K562 (cell line): Measurements from ENCODE around the gene HNRNPLL. TPM values are rescaled to one million over a fixed set of nuclear protein-coding genes. Genes with fewer than 3 reads are reported as not detected.

ENCODE experiments used
- ATAC-seq: fragments of 200-7000 bp; cut with Tn5 transposase; 3 replicates; pipeline ENCODE4 v1.9.1; 2020; ENCODE audit warnings: moderate library complexity
- BruUV-seq: library from RNA; stranded (reverse); fragments of 400-500 nt; replicated peaks from 2 replicates; lab custom pipeline; 2021; lab: Mats Ljungman, UMichigan
- CTCF ChIA-PET: fragments of 300-600 bp; formaldehyde crosslinking; extraction: SDS; loops from one replicate; lab custom pipeline; 2021; ENCODE audit warnings: low intra/inter-chr PET ratio; lab: Yijun Ruan, JAX
- POLR2A ChIA-PET: fragments of 300-600, 350-650 bp; sonication (Branson Sonifier 250); formaldehyde crosslinking; extraction: SDS; loops from one replicate; lab custom pipeline; 2021; ENCODE audit warnings: antibody characterized with exemption, inconsistent platforms; lab: Yijun Ruan, JAX
- DNase-seq, 4 experiments: peaks; one replicate each; pipeline versions ENCODE4 v3.0.0 to v3.0.0-alpha.2; 2011 to 2018; ENCODE audit warnings: low spot score in 3 of 4, mixed read lengths in 3 of 4; ENCODE audit errors: extremely low read depth in 1 of 4
- FAIRE-seq: peaks from 2 replicates; lab custom pipeline; 2011; peaks lifted over from hg19 to GRCh38; lab: Jason Lieb, UNC
- H2AFZ ChIP-seq: 2 replicates; pipeline ENCODE4 v1.6.0; 2011; ENCODE audit warnings: low read depth, low read length, control low read depth, inconsistent platforms
- H3K27ac ChIP-seq: fragments of 200-600 bp; 3 replicates; pipeline ENCODE4 v1.8.0; 2011; ENCODE audit warnings: low read depth, mild to moderate bottlenecking, control low read depth, inconsistent platforms, low read length, moderate library complexity, mixed read lengths; ENCODE audit errors: extremely low read depth
- H3K27me3 ChIP-seq, 2 experiments: fragments of 300-600 bp in 1 of 2; 2 replicates in 1 of 2; 3 replicates in 1 of 2; pipeline versions ENCODE4 v1.6.0 to v1.8.0; 2011; ENCODE audit warnings: inconsistent platforms in 2 of 2, low read length in 2 of 2, mild to moderate bottlenecking in 1 of 2, mixed read lengths in 1 of 2, moderate library complexity in 1 of 2; ENCODE audit not compliant: control insufficient read depth in 2 of 2, insufficient read depth in 2 of 2
- H3K36me3 ChIP-seq: fragments of 300-600 bp; 3 replicates; pipeline ENCODE4 v1.8.0; 2011; ENCODE audit warnings: mild to moderate bottlenecking, low read length, inconsistent platforms; ENCODE audit not compliant: control insufficient read depth, insufficient read depth
- H3K4me1 ChIP-seq, 2 experiments: fragments of 200-600 bp in 1 of 2; replicated peaks in 1 of 2; 2 replicates in 1 of 2; 3 replicates in 1 of 2; pipeline versions ENCODE4 v1.5.1 to v1.8.0; 2011; ENCODE audit warnings: inconsistent platforms in 2 of 2, low read length in 2 of 2, mild to moderate bottlenecking in 1 of 2, mixed read lengths in 1 of 2, moderate library complexity in 1 of 2; ENCODE audit not compliant: control insufficient read depth in 2 of 2, insufficient read depth in 2 of 2
- H3K4me2 ChIP-seq: 2 replicates; pipeline ENCODE4 v1.6.1; 2011; ENCODE audit warnings: low read length, control low read depth, inconsistent platforms, mixed read lengths; ENCODE audit not compliant: insufficient read depth
- H3K4me3 ChIP-seq: fragments of 200-600 bp; sonication (generic), shearing (Covaris generic); 2 replicates; pipeline ENCODE4 v1.5.1; 2016; ENCODE audit warnings: control low read depth, inconsistent platforms
- H3K79me2 ChIP-seq: fragments of 200-600 bp; 3 replicates; pipeline ENCODE4 v1.8.0; 2011; ENCODE audit warnings: low read length, inconsistent platforms; ENCODE audit not compliant: control insufficient read depth, insufficient read depth
- H3K9ac ChIP-seq, 2 experiments: 2 replicates each; pipeline versions ENCODE4 v1.6.0 to v1.6.1; 2011; ENCODE audit warnings: low read depth in 2 of 2, low read length in 2 of 2, control low read depth in 1 of 2, inconsistent platforms in 1 of 2, mild to moderate bottlenecking in 1 of 2, mixed read lengths in 1 of 2; ENCODE audit not compliant: insufficient read depth in 1 of 2
- H3K9me1 ChIP-seq: one replicate; pipeline ENCODE4 v1.6.0; 2011; ENCODE audit warnings: inconsistent platforms, mild to moderate bottlenecking, low read length, moderate library complexity; ENCODE audit not compliant: control insufficient read depth, insufficient read depth
- H3K9me3 ChIP-seq: replicated peaks from 2 replicates; pipeline ENCODE4 v1.5.1; 2011; ENCODE audit warnings: low read depth, low read length, inconsistent platforms; ENCODE audit not compliant: control insufficient read depth, insufficient read depth
- H4K20me1 ChIP-seq: replicated peaks from 2 replicates; pipeline ENCODE4 v1.6.1; 2011; ENCODE audit warnings: low read length, inconsistent platforms, mixed read lengths; ENCODE audit not compliant: control insufficient read depth, insufficient read depth
- CEBPG ChIP-seq, 3 experiments: fragments of 200-800 bp in 1 of 3; sonication (Bioruptor generic) in 1 of 3; sonication (generic) in 1 of 3; formaldehyde crosslinking in 1 of 3; IDR thresholded peaks in 2 of 3; conservative IDR thresholded peaks in 1 of 3; 2 replicates each; pipeline versions ENCODE4 v1.6.1 to v1.8.0; 2016 to 2022; ENCODE audit warnings: missing compliant biosample characterization in 2 of 3, missing genetic modification characterization in 2 of 3, mild to moderate bottlenecking in 1 of 3, missing genetic modification reagents in 1 of 3
- FOSL1 ChIP-seq: fragments of 200-800 bp; sonication (Bioruptor generic); conservative IDR thresholded peaks from 2 replicates; pipeline ENCODE4 v1.6.1; 2016; ENCODE audit warnings: missing genetic modification characterization, missing compliant biosample characterization
- MAFG ChIP-seq: fragments of 450-650 bp; conservative IDR thresholded peaks from 2 replicates; pipeline ENCODE4 v1.6.1; 2016; ENCODE audit warnings: missing genetic modification characterization, missing compliant biosample characterization
- MAZ ChIP-seq, 2 experiments: fragments of 450-650 bp in 1 of 2; sonication (generic) in 1 of 2; formaldehyde crosslinking; IDR thresholded peaks in 1 of 2; conservative IDR thresholded peaks in 1 of 2; 2 replicates each; pipeline versions ENCODE4 v1.4.0 to v1.5.0; 2020; ENCODE audit warnings: mild to moderate bottlenecking in 1 of 2, missing genetic modification reagents in 1 of 2
- ZNF311 ChIP-seq: fragments of 250-450 bp; sonication (Bioruptor Pico); IDR thresholded peaks from 2 replicates; pipeline ENCODE4 v1.4.0; 2020; ENCODE audit warnings: mild to moderate bottlenecking, moderate library complexity
- WGBS: fragments of 100-300 bp; shearing (Covaris generic); methylation state at CpG from one replicate; pipeline ENCODE4 v1.1.6; 2016; ENCODE audit warnings: low coverage, mixed read lengths; ENCODE audit not compliant: insufficient coverage; ENCODE audit errors: missing lambda C conversion rate; 5-methylcytosine and 5-hydroxymethylcytosine counted together
- in situ Hi-C: fragments of 300-500 bp; cut with MboI; formaldehyde crosslinking; loops from 4 replicates; pipeline ENCODE4 v1.15.0; 2018; ENCODE audit warnings: inconsistent platforms, mixed read lengths
- intact Hi-C: fragments of 100-400 bp; cut with micrococcal nuclease; formaldehyde crosslinking; loops from 2 replicates; pipeline ENCODE4 v1.14.2; 2022
- polyA plus RNA-seq, 8 experiments: library from polyadenylated mRNA; depleted of rRNA in 4 of 8; stranded (reverse) in 5 of 8; unstranded in 3 of 8; fragments of >200 nt; fragmentation: Nextera tagmentation in 2 of 8; fragmentation: Illumina TruSeq in 1 of 8; extraction: Ambion mirVana in 2 of 8; extraction: Trizol in 1 of 8; gene quantifications; 2 replicates each; pipeline versions ENCODE4 v1.2.1 to v1.2.3, GENCODE V29; 2011 to 2014; ENCODE audit warnings: inconsistent platforms in 1 of 8, missing spikeins in 1 of 8
- total RNA-seq, 7 experiments: library from RNA; depleted of rRNA in 6 of 7; stranded (reverse); fragments of >200 nt in 6 of 7; fragmentation: Illumina TruSeq in 2 of 7; extraction: Trizol in 2 of 7; gene quantifications; 2 replicates each; pipeline versions ENCODE4 v1.2.1 to v1.2.3, GENCODE V29; 2011 to 2021; ENCODE audit warnings: low replicate concordance in 1 of 7
- TF ChIP-seq, protein P1 (sequence below): fragments of 450-650 bp; IDR thresholded peaks from 2 replicates; pipeline ENCODE4 v1.6.1; 2018; ENCODE audit not compliant: partially characterized antibody

HNRNPLL gene
- total and polyA plus RNA-seq, 9 of the 15 experiments (the other 6 are each of a cell fraction or from before 2014, with no cell fraction given): 19.8 to 135 (median 57.8) TPM

DNA sequence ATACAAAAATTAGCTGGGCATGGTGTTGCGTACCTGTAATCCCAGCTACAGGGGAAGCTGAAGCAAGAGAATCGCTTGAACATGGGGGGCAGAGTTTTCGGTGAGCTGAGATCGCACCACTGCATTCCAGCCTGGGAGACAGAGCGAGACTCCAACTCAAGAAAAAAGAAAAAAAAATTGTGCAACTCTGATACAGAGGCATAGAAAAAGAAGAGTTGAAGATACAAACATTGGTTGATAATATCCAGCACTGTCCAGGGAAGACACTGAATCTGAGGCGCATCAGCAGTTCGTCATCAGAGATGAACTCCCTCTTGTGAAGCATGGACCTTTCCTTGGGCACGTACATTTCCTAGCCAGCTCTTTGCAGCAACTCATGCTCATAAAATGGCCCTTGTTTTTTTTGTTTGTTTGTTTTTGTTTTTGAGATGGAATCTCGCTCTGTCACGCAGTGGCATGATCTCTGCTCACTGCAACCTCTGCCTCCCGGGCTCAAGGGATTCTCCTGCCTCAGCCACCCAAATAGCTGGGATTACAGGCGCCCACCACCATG lies 46.5 kb upstream of the HNRNPLL start:
- in situ Hi-C loops (no loop called here), intact Hi-C loops (no loop called here)
- H2AFZ ChIP-seq: peak overlapping the region; percentile 75; the same call in 1 of the 2 replicates
- POLR2A ChIA-PET: interaction anchor here (0.6 kb wide), 1 partner anchor 19 kb away, joined by 3 read pairs; no protein-coding TSS in a partner anchor
- DNase-seq: no peak
- 84% methylated on average over 11 of the region's 12 CpGs for WGBS
- H3K4me1 ChIP-seq: peaks cover 36 to 59% of the 10 kb centered on the region in 2 experiments
- no peak overlapping the region for H3K4me2 ChIP-seq
- TF ChIP-seq MAFG (tag): no peak
- TF ChIP-seq FOSL1 (tag): no peak
- TF ChIP-seq CEBPG (CRISPR knock-in tag; IDR thresholded peaks at IDR 0.05): peak; percentile 39; the same call in 1 of the 2 replicates
- no peak for TF ChIP-seq CEBPG (tag; conservative IDR thresholded peaks at IDR 0.05 in 1 of 2, IDR thresholded peaks at IDR 0.05 in 1 of 2)
- TF ChIP-seq, protein P1, sequence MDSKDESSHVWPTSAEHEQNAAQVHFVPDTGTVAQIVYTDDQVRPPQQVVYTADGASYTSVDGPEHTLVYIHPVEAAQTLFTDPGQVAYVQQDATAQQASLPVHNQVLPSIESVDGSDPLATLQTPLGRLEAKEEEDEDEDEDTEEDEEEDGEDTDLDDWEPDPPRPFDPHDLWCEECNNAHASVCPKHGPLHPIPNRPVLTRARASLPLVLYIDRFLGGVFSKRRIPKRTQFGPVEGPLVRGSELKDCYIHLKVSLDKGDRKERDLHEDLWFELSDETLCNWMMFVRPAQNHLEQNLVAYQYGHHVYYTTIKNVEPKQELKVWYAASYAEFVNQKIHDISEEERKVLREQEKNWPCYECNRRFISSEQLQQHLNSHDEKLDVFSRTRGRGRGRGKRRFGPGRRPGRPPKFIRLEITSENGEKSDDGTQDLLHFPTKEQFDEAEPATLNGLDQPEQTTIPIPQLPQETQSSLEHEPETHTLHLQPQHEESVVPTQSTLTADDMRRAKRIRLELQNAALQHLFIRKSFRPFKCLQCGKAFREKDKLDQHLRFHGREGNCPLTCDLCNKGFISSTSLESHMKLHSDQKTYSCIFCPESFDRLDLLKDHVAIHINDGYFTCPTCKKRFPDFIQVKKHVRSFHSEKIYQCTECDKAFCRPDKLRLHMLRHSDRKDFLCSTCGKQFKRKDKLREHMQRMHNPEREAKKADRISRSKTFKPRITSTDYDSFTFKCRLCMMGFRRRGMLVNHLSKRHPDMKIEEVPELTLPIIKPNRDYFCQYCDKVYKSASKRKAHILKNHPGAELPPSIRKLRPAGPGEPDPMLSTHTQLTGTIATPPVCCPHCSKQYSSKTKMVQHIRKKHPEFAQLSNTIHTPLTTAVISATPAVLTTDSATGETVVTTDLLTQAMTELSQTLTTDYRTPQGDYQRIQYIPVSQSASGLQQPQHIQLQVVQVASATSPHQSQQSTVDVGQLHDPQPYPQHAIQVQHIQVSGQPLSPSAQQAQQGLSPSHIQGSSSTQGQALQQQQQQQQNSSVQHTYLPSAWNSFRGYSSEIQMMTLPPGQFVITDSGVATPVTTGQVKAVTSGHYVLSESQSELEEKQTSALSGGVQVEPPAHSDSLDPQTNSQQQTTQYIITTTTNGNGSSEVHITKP: peak; percentile 93
- 0 out of 2 replicates have a peak, but pooled peaks have one; percentile 30 for TF ChIP-seq ZNF311 (CRISPR knock-in tag)
- no peak for TF ChIP-seq MAZ (CRISPR knock-in tag; conservative IDR thresholded peaks at IDR 0.05 in 1 of 2, IDR thresholded peaks at IDR 0.05 in 1 of 2)
- peaks cover 2% of the 10 kb centered on the region; the same call in 1 of the 2 replicates for H3K9me3 ChIP-seq
- FAIRE-seq: no peak
- no peak overlapping the region for H3K4me3 ChIP-seq
- H3K36me3 ChIP-seq: no peaks in the 10 kb centered on the region
- no peak overlapping the region for H3K27ac ChIP-seq
- no peaks in the 10 kb centered on the region for H3K79me2 ChIP-seq
- H3K27me3 ChIP-seq: no peaks in the 10 kb centered on the region
- BruUV-seq: no TSS peak
- ATAC-seq: no peak
- CTCF ChIA-PET: no interaction called here
- no peaks in the 10 kb centered on the region for H3K9me1 ChIP-seq
- no peaks in the 10 kb centered on the region for H4K20me1 ChIP-seq
- H3K9ac ChIP-seq: no peak overlapping the region; a peak in 1 of 4 replicates
